GM12874 (cell line): ENCODE data around the gene TBL1Y.

Experiments
- CTCF ChIP-seq: IDR thresholded peaks from 2 replicates; pipeline ENCODE4 v1.5.1; 2011; ENCODE audit warnings: low read depth, mild to moderate bottlenecking, control low read depth, low read length, moderate library complexity; ENCODE audit not compliant: insufficient read depth

Gene TBL1Y

GRCh38 chrY:7017244-7018080, 107.0 kb downstream of the TBL1Y start:
- no peak for TF ChIP-seq CTCF

- TF ChIP-seq CTCF, result no peak
Measured at GRCh38 chrY:7039037-7039436, 128.5 kb downstream of the TBL1Y start.

GRCh38 chrY:7040662-7041061, 130.2 kb downstream of the TBL1Y start:
- no peak for TF ChIP-seq CTCF

- TF ChIP-seq CTCF, result no peak
Measured at GRCh38 chrY:7041983-7042382, 131.5 kb downstream of the TBL1Y start.

- no peak for TF ChIP-seq CTCF
Measured at GRCh38 chrY:7056886-7057285, 146.4 kb downstream of the TBL1Y start.

GRCh38 chrY:7078725-7079124, 168.2 kb downstream of the TBL1Y start:
- no peak for TF ChIP-seq CTCF

GRCh38 chrY:7085606-7086005, 175.1 kb downstream of the TBL1Y start:
- peak; percentile 64 for TF ChIP-seq CTCF
